Suprapubic skin (tissue), 4 donors: ENCODE results near the gene DNPH1. TPM values are rescaled to one million over a fixed set of nuclear protein-coding genes. Genes with fewer than 3 reads are reported as not detected.
A peak's percentile ranks its signal among the peaks of the same experiment; 100 is the strongest.

Source experiments
- DNase-seq, 2 donors: peaks; one replicate each; pipeline ENCODE4 v3.0.0-alpha.2; 2019; ENCODE audit warnings: low spot score in 2 of 2
- H3K27ac ChIP-seq: fragments of 200-600 bp; sonication (generic); one replicate; pipeline ENCODE4 v1.5.1; 2019
- H3K27me3 ChIP-seq: fragments of 200-600 bp; sonication (generic); one replicate; pipeline ENCODE4 v1.5.1; 2019
- H3K36me3 ChIP-seq: fragments of 200-600 bp; sonication (generic); one replicate; pipeline ENCODE4 v1.5.1; 2019
- H3K4me1 ChIP-seq: fragments of 200-600 bp; sonication (generic); one replicate; pipeline ENCODE4 v1.5.1; 2019
- H3K4me3 ChIP-seq: fragments of 200-600 bp; sonication (generic); one replicate; pipeline ENCODE4 v1.5.1; 2019; ENCODE audit warnings: mild to moderate bottlenecking
- H3K9me3 ChIP-seq: fragments of 200-600 bp; sonication (generic); one replicate; pipeline ENCODE4 v1.5.1; 2019
- EP300 ChIP-seq: sonication (generic); formaldehyde crosslinking; IDR thresholded peaks from one replicate; pipeline ENCODE4 v1.6.1; 2017; ENCODE audit warnings: antibody characterized with exemption
- POLR2A ChIP-seq, 2 donors: fragments of 450-650 bp; IDR thresholded peaks; one replicate each; pipeline ENCODE4 v1.6.1; 2017; ENCODE audit warnings: antibody characterized with exemption in 2 of 2, mild to moderate bottlenecking in 2 of 2, moderate library complexity in 2 of 2
- POLR2AphosphoS5 ChIP-seq, 3 donors: sonication (generic); formaldehyde crosslinking; IDR thresholded peaks; one replicate each; pipeline ENCODE4 v1.6.1; 2017; ENCODE audit warnings: antibody characterized with exemption in 3 of 3
- WGBS: methylation state at CpG from one replicate; pipeline ENCODE4 v1.1.5; 2018; 5-methylcytosine and 5-hydroxymethylcytosine counted together
- total RNA-seq, 4 donors: library from RNA; depleted of rRNA; stranded (reverse); fragments of >200 nt; gene quantifications; one replicate each; pipeline ENCODE4 v1.1.0, GENCODE V29; 2016
- TF ChIP-seq, protein P1 (sequence below), 2 donors: fragments of 200-600 bp in 1 of 2; fragments of 450-650 bp in 1 of 2; sonication (generic) in 1 of 2; IDR thresholded peaks; one replicate each; pipeline ENCODE4 v1.5.1; 2016 to 2019; ENCODE audit warnings: antibody characterized with exemption in 2 of 2, mild to moderate bottlenecking in 1 of 2, moderate library complexity in 1 of 2

The DNPH1 gene
- total RNA-seq, 4 donors from 2014 or later, result 21.9 to 88.4 (median 74.4) TPM

DNA sequence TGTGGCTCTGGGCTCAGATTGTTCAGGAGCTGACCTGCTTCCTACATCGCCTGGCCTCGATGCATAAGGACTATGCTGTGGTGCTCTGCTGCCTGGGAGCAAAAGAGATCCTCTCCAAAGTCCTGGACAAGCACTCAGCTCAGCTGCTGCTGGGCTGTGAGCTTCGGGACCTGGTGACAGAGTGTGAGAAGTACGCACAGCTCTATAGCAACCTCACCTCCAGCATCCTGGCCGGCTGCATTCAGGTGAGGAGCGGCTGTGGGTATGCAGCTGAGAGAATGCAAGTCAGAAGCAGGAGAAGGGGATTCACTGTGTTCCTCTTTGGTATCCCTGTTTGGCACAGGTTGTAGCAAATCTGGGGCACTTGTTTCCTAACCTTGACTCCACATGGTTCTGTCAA lies 29.4 kb downstream of the DNPH1 start:
- 93% methylated on average over 2 of the region's 6 CpGs for WGBS

DNA sequence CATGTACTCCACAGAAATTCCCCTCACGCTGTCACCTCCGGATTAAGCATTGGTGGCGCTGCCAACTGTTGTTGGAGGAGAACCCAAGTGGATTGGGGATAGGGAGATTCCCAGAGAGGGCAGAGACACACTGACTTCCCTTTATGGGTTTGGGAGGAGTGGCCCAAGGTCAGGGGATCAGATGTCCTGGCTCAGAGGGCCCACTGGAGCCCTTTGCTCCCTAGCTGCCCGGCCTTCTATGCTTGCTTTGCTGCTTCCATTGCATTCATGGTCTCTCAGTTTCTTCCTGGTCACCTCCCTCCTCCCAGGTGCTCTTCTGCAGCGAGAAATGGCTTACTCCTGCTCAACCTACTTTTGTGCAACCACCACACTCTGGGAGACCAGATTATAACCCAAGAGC lies 32.9 kb downstream of the DNPH1 start:
- no peak for DNase-seq
- Histone ChIP-seq H3K9me3 (no peaks in the 10 kb centered on the region), H3K36me3 (peaks cover 80% of the 10 kb centered on the region), H3K4me3 (no peak overlapping the region), H3K27me3 (no peaks in the 10 kb centered on the region), H3K27ac (no peak overlapping the region), H3K4me1 (no peaks in the 10 kb centered on the region)
- 87% methylated on average over 5 of the region's 5 CpGs for WGBS
- TF ChIP-seq, protein P1, sequence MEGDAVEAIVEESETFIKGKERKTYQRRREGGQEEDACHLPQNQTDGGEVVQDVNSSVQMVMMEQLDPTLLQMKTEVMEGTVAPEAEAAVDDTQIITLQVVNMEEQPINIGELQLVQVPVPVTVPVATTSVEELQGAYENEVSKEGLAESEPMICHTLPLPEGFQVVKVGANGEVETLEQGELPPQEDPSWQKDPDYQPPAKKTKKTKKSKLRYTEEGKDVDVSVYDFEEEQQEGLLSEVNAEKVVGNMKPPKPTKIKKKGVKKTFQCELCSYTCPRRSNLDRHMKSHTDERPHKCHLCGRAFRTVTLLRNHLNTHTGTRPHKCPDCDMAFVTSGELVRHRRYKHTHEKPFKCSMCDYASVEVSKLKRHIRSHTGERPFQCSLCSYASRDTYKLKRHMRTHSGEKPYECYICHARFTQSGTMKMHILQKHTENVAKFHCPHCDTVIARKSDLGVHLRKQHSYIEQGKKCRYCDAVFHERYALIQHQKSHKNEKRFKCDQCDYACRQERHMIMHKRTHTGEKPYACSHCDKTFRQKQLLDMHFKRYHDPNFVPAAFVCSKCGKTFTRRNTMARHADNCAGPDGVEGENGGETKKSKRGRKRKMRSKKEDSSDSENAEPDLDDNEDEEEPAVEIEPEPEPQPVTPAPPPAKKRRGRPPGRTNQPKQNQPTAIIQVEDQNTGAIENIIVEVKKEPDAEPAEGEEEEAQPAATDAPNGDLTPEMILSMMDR (IDR thresholded peaks at IDR 0.05), result no peak
- TF ChIP-seq POLR2A (IDR thresholded peaks at IDR 0.05), result no peak
- no peak for TF ChIP-seq EP300
- no peak for TF ChIP-seq POLR2AphosphoS5 (IDR thresholded peaks at IDR 0.05)

More for the DNA sequence above, 29.4 kb downstream of the DNPH1 start:
- H3K27ac ChIP-seq, result no peak overlapping the region
- TF ChIP-seq, protein P1 (IDR thresholded peaks at IDR 0.05), result no peak
- TF ChIP-seq POLR2AphosphoS5 (IDR thresholded peaks at IDR 0.05) (no peak), POLR2A (IDR thresholded peaks at IDR 0.05) (no peak), EP300 (no peak)
- H3K4me1 ChIP-seq, result no peaks in the 10 kb centered on the region
- peak in 1 of 2 donors; percentile 68 for DNase-seq
- peaks cover 71% of the 10 kb centered on the region for H3K36me3 ChIP-seq
- no peak overlapping the region for H3K4me3 ChIP-seq
- no peaks in the 10 kb centered on the region for H3K9me3 ChIP-seq
- no peaks in the 10 kb centered on the region for H3K27me3 ChIP-seq

DNA sequence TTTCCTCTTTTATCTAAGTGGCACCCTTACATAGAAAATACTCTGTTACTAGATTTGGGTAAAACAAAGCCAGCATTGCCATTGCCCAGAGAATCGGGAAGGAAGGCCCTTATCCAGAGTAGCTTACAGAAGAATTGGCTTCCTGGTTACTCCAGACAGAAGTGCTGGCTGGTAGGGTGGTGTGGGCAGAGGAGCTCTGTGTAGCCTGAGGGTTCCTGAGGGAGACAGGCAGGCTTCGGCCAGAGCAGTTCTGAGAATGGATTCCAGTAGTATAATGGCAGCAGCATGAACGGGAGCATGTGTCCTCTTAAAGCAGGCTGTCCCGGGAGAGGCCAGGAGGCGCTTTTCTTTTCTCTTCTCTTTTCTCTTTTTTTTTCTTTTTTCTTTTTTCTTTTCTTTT lies 35.4 kb downstream of the DNPH1 start:
- Histone ChIP-seq H3K9me3 (no peaks in the 10 kb centered on the region), H3K4me3 (no peak overlapping the region), H3K36me3 (peaks cover 65% of the 10 kb centered on the region), H3K27ac (no peak overlapping the region), H3K27me3 (no peaks in the 10 kb centered on the region), H3K4me1 (no peaks in the 10 kb centered on the region)
- 91% methylated on average over 5 of the region's 5 CpGs for WGBS
- no peak for DNase-seq
- TF ChIP-seq, protein P1 (IDR thresholded peaks at IDR 0.05), result no peak
- TF ChIP-seq EP300 (no peak), POLR2AphosphoS5 (IDR thresholded peaks at IDR 0.05) (no peak), POLR2A (IDR thresholded peaks at IDR 0.05) (no peak)

DNA sequence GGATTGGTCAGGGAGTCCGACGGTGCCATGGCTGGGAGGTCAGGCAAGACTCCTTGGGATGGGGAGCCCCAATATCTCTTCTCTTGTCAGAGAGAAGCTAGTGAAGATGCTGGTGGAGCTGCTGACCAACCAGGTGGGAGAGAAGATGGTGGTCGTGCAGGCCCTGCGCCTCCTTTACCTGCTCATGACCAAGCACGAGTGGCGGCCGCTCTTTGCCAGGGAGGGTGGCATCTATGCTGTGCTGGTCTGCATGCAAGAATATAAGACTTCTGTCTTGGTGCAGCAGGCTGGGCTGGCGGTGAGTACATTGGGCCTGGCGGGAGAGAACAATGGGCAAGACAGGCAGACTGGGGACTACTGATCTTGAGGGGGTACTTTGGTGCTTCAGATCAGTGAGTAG lies 36.4 kb downstream of the DNPH1 start:
- Histone ChIP-seq H3K27ac (no peak overlapping the region), H3K4me1 (peaks cover under 1% of the 10 kb centered on the region), H3K4me3 (no peak overlapping the region), H3K9me3 (no peaks in the 10 kb centered on the region), H3K36me3 (peaks cover 67% of the 10 kb centered on the region), H3K27me3 (no peaks in the 10 kb centered on the region)
- DNase-seq, result peak in 1 of 2 donors; percentile 60
- WGBS, result 93% methylated on average over 9 of the region's 9 CpGs
- TF ChIP-seq POLR2A (IDR thresholded peaks at IDR 0.05), result no peak
- no peak for TF ChIP-seq EP300
- TF ChIP-seq, protein P1 (IDR thresholded peaks at IDR 0.05), result no peak
- no peak for TF ChIP-seq POLR2AphosphoS5 (IDR thresholded peaks at IDR 0.05)

DNA sequence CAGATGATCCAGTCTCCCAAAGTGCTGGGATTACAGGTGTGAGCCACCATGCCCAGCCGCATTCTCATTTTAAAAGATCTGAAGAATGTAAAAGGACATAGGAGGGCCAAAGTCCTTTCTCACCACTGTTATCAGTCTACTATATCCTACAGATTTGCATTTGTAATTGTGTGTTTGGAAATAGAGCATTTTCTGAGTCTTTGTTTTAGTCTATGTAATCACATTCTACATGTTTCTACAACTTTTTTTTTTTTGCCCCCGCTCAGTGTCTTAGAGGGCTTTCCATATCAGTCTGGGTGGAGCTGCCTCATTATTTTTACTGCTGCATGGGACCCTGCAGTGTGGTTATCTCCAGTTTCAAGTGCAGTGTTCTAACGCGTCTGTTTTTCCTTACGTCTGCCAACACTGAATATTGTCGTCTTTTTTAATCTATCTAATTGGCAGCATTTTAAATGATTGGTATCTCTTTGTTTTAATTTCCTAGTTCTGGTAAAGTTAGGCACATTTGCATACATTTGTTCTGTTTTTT lies 39.4 kb downstream of the DNPH1 start:
- no peak overlapping the region for H3K27ac ChIP-seq
- peaks cover 64% of the 10 kb centered on the region for H3K36me3 ChIP-seq
- H3K4me3 ChIP-seq, result no peak overlapping the region
- no peaks in the 10 kb centered on the region for H3K27me3 ChIP-seq
- H3K9me3 ChIP-seq, result no peaks in the 10 kb centered on the region
- 54% methylated on average over 6 of the region's 6 CpGs for WGBS
- DNase-seq, result no peak
- peaks cover 30% of the 10 kb centered on the region for H3K4me1 ChIP-seq
- no peak for TF ChIP-seq POLR2AphosphoS5 (IDR thresholded peaks at IDR 0.05)

DNA sequence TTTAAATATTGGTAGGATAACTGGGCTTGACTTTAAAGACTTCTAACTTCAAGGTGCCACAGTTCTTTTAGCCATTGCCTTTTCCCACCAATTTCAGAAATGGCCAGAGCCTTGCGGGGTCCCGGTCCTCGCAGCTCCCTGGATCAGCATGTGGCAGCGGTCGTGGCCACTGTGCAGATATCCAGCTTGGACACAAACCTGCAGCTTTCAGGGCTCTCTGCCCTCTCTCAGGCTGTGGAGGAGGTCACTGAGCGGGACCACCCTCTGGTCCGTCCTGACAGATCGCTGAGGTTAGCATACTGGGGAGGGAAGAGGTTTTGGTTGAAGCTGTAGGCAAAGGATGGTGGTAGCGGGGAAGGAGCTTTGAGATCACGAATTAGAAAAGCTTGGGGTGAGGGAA lies 40.9 kb downstream of the DNPH1 start:
- peaks cover 55% of the 10 kb centered on the region for H3K36me3 ChIP-seq
- no peaks in the 10 kb centered on the region for H3K27me3 ChIP-seq
- no peak overlapping the region for H3K27ac ChIP-seq
- no peak overlapping the region for H3K4me3 ChIP-seq
- WGBS, result 94% methylated on average over 10 of the region's 10 CpGs
- H3K9me3 ChIP-seq, result no peaks in the 10 kb centered on the region
- TF ChIP-seq, protein P1 (IDR thresholded peaks at IDR 0.05), result no peak
- no peak for TF ChIP-seq EP300
- TF ChIP-seq POLR2AphosphoS5 (IDR thresholded peaks at IDR 0.05), result no peak
- no peak for TF ChIP-seq POLR2A (IDR thresholded peaks at IDR 0.05)
- DNase-seq, result no peak
- peaks cover 44% of the 10 kb centered on the region for H3K4me1 ChIP-seq
